ENCODE data around the gene OXT.

OXT gene

DNA sequence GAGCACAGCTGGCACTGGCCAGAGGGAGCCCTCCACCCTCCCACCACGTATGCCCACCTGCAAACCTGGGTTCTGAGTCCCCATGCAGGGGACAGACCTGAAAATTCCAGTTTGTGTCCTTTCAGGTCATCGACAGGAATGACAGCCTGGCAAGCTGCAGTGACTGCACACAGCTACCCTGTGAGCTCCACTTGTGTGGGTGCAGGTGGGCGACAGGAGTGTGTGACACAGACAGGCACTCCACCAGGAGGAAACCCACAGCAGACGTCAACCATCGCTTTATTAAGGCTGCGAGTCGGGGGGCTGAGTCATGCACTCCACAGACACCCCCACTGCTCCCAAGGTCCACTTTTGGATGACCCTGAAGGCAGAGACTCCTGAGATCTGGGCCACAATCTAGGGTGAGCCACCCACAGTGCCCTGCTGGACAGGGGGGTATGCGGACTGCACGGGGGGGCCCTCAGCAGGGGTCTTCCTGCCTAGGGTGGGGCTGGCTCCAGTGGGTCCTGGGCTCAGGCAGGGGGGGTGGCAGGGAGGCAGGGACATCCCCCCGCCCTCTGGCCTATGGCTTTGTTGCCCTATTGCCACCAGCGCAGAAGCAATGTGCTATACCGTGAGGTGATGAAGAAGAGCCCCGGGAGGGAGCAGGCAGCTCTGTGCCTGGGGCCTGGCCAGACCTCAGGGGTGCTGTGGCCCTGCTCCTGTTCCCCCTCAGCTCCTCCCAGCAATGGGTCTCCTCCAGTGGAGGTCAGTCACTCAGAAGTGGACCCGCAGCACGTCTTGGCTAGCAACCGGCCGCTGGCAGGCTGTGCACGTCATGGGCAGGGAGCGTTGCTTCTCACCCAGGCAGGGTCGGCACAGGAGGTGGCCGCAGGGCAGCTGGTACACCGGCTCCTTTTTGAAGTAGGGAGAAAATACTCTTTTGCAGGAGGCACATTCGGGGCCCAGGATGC, 38.2 kb downstream of the OXT start:
- DNase-seq (ENCODE audit: low read depth), result no peak

DNA sequence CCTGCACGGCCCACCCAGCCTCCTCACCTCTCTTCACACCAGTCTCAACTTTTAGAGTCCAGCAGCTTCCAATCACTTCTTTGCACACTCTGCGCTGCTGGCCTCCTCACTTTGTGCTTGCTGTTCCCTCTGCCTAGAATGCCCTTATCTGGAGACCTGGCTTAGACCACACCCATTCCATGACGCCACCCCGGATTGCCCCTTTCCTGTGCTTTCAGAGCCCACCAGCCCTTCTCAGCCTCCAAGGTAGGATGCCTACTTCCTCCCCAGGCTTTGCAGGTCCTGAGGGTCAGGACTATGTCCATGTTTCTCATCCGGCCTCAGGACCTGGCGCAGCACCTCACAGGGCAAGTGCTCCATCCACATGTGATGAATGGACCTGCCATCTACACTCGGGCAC, 40.1 kb downstream of the OXT start:
- no peak for DNase-seq (ENCODE audit: low read depth)

DNA sequence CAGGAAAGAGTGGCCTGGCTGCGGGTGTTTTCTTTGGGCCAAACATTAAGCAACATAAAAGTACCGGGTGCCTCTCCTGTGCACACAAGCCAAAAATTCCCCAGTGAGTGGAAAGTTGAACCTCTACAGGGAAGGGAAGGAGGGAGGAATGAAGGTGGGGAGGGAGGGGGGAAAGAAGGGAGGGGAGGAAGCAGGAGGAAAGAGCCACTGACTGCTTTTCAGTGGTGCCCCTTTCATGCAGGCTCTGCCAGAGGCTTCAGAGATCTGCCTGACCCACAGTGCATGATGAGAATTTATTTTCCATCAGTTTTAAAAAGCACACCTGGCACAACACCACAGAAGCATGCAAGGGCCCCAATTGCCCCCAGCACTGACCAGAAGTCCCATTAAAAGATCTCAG, 40.6 kb downstream of the OXT start:
- DNase-seq (ENCODE audit: low read depth), result no peak

DNA sequence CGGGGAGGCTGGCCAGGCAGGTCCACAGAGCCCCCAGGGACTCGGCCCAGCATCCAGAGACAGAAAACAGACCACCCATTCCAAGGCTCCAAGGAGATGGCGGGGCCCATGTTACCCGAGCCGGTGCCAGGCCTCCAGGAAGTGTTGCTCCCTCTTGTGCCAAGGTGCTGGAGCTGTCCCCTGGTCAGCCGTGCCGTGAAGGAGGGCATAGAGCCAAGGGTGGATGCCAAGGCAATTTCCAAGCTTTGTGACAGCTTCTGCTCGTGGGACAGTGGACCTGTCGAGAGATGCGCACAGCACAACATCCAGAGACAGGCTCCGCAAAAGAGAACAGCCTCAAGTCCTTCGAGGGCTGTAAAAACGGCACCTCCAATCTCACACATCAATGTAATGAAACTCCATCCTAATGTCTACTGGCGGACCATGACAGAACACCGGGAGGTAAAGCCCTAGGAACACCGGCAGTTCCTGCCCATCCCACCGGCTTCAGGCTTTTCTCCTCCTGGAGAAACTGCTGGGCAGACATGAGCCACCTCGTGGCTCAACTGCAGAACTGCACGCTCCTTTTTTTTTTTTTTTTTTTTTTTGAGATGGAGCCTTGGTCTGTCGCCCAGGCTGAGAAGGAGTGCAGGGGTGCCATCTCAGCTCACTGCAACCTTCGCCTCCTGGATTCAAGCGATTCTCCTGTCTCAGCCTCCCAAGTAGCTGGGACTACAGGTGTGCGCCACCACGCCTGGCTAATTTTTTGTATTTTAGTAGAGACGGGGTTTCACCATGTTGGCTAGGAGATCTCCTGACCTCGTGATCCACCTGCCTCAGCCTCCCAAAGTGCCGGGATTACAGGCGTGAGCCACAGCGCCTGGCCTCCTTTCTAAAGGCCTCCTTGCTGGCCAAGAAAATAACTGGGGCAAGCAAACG, 44.0 kb downstream of the OXT start:
- no peak for DNase-seq (ENCODE audit: low read depth)

DNA sequence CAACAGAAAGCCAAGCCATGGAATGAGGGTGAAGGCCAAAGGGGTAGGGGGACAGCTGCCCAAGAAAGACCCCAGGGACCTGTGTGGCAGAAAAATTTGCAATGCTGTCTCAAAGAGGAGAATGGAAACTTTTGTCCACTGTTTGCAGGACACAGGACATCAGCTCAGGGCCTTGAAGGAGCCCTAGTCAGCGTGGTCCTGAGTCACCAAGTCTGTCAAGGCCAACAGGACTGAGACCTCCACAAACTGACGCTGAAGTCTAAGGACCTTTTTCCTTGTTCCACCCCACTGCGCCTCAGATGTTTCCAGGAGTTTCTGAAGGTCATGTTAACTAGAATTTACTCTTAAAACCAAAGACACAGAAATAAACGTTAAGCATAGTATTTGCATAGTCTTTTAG, 44.9 kb downstream of the OXT start:
- no peak for DNase-seq (ENCODE audit: low read depth)

DNA sequence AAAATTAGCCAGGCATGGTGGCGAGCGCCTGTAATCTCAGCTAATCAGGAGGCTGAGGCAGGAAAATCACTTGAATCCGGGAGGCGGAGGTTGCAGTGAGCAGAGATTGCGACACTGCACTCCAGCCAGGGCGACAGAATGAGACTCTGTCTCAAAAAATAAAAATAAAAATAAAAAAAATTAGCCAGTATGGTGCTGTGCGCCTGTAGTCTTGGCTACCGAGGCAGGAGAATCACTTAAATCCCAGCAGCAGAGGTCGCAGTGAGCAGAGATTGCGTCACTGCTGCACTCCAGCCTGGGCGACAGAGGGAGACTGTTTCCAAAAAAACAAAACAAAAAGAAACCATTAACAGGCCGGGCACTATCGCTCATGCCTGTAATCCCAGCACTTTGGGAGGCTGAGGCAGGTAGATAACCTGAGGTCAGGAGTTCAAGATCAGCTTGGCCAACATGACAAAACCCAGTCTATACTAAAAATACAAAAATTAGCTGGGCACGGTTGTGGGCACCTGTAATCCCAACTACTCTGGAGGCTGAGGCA, 46.5 kb downstream of the OXT start:
- peak; percentile 61 for DNase-seq (ENCODE audit: low read depth)

DNA sequence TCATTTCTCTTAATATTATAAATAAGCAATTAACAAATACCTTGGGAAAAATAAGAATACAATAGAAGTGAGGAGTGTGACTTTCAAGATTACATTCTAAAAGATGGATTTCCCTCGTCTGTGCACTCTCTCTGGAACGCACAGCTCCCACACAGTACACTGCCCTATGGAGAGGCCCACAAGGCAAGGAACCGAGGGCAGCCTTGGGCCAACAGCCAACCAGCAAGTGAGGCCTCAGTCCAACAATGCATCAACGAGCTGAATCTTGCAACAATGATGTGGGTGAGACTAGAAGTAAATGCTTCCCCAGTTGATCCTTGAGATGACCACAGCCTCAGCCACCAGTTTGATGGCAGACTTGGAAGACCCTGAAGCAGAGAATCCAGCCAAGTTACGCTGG, 47.6 kb downstream of the OXT start:
- no peak for DNase-seq (ENCODE audit: low read depth)

DNA sequence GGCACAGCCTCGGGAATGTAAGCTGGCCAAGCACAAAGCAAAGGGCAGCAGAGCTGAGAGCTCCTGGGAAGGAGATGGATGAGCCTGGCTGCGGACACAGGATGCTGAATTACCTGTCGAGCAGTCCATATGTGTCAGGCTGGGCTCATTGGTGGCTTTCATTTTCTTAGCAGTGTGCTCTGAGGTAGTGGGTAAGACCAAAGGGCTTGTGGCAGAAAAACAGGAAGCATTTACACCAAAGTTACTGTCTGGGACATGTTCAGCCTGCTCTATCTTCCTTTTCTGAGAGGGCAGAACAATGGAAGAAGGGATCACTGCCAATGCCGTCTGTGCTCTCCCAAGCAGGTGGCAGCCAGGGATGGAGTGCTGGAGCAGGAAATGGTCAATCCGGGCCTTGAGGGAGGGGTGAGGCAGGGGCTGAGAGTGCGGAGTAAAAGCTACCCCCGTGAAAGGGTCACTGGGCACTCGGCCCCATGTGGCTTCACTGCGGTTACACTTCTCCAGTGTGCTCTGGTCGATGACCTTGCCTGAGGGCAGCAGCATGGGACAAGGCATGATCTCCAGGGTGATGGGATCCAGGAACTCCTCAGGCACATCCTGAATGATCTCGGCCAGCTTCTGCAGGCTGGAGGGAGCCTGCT, 50.0 kb downstream of the OXT start:
- no peak for DNase-seq (ENCODE audit: low read depth)
